Coronary artery (tissue), 2 donors: ENCODE results near the gene RCSD1.
"Not testable (repeated sequence)": the region's sequence is repeated elsewhere in the genome, so short reads cannot be mapped to it uniquely, and the experiment has no call there.

Experiments
- DNase-seq: peaks from one replicate; pipeline ENCODE4 v3.0.0-alpha.2; 2017; ENCODE audit warnings: low spot score
- H3K27ac ChIP-seq, 2 donors: fragments of 200-600 bp; sonication (generic); one replicate each; pipeline ENCODE4 v1.5.1; 2016 to 2019
- H3K4me3 ChIP-seq: fragments of 200-600 bp; sonication (generic); 2 replicates; pipeline ENCODE4 v1.5.1; 2016; ENCODE audit warnings: mild to moderate bottlenecking, moderate library complexity
- TF ChIP-seq, protein P1 (sequence below): fragments of 200-600 bp; sonication (generic); IDR thresholded peaks from one replicate; pipeline ENCODE4 v1.5.1; 2019; ENCODE audit warnings: antibody characterized with exemption

Gene RCSD1

DNA sequence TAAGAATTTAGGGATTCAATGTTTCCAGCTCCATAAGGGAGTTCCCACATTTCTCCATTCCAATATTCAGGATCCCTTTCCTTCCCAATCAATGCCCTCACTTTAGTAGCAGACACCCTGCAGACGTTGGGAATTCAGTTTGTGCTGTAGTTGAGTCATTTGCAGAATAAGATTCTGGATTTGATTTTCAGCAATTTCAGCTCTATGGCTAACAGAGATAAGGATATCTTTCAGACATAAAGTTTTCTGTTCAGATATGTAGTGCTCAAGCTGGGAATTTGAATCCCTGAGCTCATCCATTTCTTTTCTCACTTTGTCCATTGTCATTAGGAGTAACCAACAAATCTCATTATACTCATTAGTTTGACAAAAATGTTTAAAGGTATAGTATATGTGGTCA is 104.8 kb downstream of the RCSD1 start:
- no peak for DNase-seq
- Histone ChIP-seq H3K4me3 (no peak overlapping the region), H3K27ac (no peak overlapping the region)
- TF ChIP-seq, protein P1, sequence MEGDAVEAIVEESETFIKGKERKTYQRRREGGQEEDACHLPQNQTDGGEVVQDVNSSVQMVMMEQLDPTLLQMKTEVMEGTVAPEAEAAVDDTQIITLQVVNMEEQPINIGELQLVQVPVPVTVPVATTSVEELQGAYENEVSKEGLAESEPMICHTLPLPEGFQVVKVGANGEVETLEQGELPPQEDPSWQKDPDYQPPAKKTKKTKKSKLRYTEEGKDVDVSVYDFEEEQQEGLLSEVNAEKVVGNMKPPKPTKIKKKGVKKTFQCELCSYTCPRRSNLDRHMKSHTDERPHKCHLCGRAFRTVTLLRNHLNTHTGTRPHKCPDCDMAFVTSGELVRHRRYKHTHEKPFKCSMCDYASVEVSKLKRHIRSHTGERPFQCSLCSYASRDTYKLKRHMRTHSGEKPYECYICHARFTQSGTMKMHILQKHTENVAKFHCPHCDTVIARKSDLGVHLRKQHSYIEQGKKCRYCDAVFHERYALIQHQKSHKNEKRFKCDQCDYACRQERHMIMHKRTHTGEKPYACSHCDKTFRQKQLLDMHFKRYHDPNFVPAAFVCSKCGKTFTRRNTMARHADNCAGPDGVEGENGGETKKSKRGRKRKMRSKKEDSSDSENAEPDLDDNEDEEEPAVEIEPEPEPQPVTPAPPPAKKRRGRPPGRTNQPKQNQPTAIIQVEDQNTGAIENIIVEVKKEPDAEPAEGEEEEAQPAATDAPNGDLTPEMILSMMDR: no peak

DNA sequence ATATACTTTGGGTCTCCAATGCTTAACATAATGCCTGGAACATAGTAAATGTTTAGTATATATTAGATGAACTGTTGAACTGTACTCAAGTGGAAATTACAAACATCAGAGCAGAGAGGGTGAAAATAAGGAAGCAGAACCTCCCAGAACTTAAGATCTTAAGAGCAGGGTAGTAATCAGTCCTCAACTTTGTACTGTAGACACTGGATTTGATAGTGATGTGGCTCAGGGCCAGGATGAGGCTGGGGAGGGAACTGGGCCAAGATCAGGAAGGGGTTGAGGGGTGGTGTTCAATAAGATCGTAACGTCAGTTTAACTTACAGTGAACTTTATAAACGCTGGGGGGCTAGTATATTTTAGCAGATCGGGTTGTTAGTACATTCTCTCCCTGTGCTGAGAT is 107.1 kb downstream of the RCSD1 start:
- DNase-seq: no peak
- H3K27ac ChIP-seq: no peak overlapping the region
- H3K4me3 ChIP-seq: no peak overlapping the region
- TF ChIP-seq, protein P1: no peak

DNA sequence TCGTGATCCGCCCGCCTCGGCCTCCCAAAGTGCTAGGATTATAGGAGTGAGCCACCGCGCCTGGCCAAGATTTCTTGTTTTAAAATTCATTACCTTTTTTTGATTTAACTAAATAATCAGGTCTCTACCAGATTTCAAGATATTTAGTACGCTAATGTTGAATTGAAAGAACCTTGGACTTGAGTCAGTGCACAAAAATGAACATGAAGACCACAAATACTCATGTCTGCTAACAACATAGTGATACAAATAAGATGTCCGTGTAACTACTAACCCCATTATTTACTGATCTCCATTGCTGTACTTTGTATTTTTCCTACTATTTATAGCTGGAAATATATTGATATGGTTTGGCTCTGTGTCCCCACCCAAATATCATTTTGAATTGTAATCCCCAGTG is 108.1 kb downstream of the RCSD1 start:
- no peak for DNase-seq
- TF ChIP-seq, protein P1: no peak
- H3K4me3 ChIP-seq: no peak overlapping the region
- no peak overlapping the region for H3K27ac ChIP-seq

DNA sequence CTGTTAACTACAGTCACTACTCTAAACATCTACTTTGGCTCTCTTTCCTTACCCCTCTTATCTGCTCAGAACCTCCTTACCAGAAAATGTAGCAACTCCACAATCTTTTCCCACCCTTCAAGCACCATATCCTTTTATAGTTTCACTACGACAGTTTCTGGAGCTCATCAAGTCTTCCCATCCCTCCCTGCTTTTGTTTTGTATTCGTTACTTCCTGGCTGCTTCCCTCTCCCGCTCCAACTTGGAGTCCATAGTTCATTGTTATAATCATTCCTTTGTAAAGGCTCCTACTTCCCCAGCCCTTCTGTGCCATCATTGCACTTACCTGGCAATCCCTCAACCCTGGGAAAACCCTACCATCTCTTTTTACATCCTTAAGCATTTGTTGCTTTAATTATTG is 109.7 kb downstream of the RCSD1 start:
- TF ChIP-seq, protein P1: no peak
- no peak for DNase-seq
- no peak overlapping the region for H3K27ac ChIP-seq
- no peak overlapping the region for H3K4me3 ChIP-seq

DNA sequence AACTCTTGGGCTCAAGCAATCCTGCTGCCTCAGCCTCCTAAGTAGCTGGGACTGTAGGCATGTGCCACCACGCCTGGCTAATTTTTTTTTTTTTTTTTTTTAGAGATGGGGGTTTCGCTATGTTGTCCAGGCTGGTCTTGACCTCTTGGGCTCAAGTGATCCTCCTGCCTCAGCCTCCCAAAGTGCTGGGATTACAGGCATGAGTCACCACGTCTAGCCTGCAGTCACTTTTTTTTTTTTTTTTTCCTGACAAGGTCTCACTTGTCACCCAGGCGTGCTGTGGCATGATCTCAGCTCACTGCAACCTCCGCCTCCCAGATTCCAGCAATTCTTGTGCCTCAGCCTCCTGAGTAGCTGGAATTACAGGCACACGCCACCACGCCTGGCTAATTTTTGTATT is 111.1 kb downstream of the RCSD1 start:
- DNase-seq, H3K27ac ChIP-seq, H3K4me3 ChIP-seq: not testable (repeated sequence)

DNA sequence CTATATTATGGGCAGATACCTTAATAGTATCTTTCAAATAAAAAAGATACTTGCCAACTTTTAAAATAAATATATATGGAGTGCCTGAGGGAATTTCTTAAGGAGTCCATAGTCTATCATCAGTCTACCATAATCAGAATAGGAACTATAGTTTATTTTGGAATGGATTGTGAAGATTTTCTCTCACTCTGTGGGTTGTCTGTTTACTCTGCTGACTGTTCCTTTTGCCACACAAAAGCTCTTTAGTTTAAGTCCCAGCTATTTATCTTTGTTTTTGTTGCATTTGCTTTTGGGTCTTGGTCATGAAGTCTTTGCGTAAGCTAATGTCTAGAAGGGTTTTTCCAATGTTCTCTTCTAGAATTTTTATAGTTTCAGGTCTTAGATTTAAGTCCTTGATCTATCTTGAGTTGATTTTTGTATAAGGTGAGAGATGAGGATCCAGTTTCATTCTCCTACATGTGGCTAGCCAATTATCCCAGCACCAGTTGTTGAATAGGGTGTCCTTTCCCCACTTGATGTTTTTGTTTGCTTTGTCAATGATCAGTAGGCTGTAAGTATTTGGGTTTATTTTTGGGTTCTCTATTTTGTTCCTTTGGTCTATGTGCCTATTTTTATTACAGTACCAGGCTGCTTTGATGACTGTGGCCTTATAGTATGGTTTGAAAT is 112.5 kb downstream of the RCSD1 start:
- not testable (repeated sequence) for H3K27ac ChIP-seq, H3K4me3 ChIP-seq, DNase-seq

DNA sequence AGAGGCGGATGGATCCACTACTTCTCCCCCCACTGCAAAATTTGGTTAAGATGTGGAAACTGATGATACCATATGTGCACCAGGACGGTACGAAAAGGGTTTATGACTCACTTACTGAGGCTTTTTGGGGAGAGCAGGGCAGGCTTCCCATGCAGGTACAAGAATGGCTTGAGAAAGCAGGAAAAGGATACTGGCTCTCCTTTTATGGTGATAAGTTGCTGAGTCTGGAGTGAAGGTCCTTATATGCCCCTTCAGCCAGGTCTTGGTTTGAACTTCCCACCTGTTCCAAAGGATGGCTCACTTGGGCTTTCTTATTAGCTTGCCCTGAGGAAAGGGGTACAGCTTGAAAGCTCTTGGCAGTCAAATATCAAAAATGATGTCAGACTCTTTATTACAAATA is 114.9 kb downstream of the RCSD1 start:
- no peak for DNase-seq
- no peak overlapping the region for H3K4me3 ChIP-seq
- TF ChIP-seq, protein P1: no peak
- no peak overlapping the region for H3K27ac ChIP-seq

DNA sequence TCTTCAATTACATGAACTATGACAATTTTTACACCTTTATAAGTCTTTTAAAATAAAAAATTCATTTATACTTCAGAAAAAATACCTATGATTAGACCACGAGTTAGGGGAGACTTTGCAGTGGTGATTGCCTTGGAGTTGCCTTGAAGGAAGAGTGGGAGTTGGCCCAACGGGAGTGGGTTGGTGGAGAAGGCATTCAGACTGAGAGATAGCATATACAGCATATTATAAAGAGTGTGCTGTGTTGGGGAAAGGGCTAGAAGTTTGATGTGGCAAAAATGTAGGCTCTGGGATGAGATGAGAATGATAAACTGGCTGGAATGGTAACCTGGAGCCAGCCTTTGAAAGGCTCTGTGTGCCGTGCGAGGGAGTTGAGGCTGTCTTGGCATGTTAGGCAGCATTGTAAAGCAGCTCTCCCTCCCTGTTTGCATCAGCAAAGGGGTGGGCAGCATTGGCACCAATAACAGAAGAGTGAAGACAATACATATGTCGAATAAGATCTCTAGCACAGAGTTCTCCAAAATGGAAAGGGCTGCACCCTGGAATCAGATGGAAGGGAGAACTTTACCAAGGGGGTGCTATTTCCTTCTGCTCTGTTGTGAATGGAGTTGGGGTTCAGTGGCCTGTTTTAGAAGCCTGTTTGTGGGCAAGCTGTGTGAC is 116.1 kb downstream of the RCSD1 start:
- TF ChIP-seq, protein P1: no peak
- Histone ChIP-seq H3K4me3 (no peak overlapping the region), H3K27ac (no peak overlapping the region)
- DNase-seq: no peak
